ENCODE results near the gene PREPL. TPM values are rescaled to one million over a fixed set of nuclear protein-coding genes. Genes with fewer than 3 reads are reported as not detected.

The PREPL gene
- total RNA-seq, 1 donor from 2014 or later, result 52.8 TPM

- Mint-ChIP-seq H3K27me3 (ENCODE audit: unreplicated experiment) (no peaks in the 10 kb centered on the region), H3K36me3 (ENCODE audit: unreplicated experiment) (no peaks in the 10 kb centered on the region), H3K9me3 (ENCODE audit: unreplicated experiment) (no peaks in the 10 kb centered on the region), H3K27ac (ENCODE audit: unreplicated experiment) (no peak overlapping the region), H3K4me3 (ENCODE audit: unreplicated experiment) (no peak overlapping the region), H3K4me1 (ENCODE audit: unreplicated experiment) (peaks cover 13% of the 10 kb centered on the region)
- no peak for TF ChIP-seq CTCF (IDR thresholded peaks at IDR 0.05)
- no peak for DNase-seq (ENCODE audit: extremely low spot score, unreplicated experiment)
Measured at GRCh38 chr2:44299635-44300034, 61.7 kb downstream of the PREPL start.

GRCh38 chr2:44297431-44297830, 63.9 kb downstream of the PREPL start:
- TF ChIP-seq CTCF (IDR thresholded peaks at IDR 0.05), result no peak
- Mint-ChIP-seq H3K27me3 (ENCODE audit: unreplicated experiment) (no peaks in the 10 kb centered on the region), H3K4me3 (ENCODE audit: unreplicated experiment) (no peak overlapping the region), H3K27ac (ENCODE audit: unreplicated experiment) (no peak overlapping the region), H3K36me3 (ENCODE audit: unreplicated experiment) (no peaks in the 10 kb centered on the region), H3K4me1 (ENCODE audit: unreplicated experiment) (peaks cover 17% of the 10 kb centered on the region), H3K9me3 (ENCODE audit: unreplicated experiment) (no peaks in the 10 kb centered on the region)
- no peak for DNase-seq (ENCODE audit: extremely low spot score, unreplicated experiment)

GRCh38 chr2:44296653-44297052, 64.6 kb downstream of the PREPL start:
- H3K27ac Mint-ChIP-seq (ENCODE audit: unreplicated experiment), result no peak overlapping the region
- H3K36me3 Mint-ChIP-seq (ENCODE audit: unreplicated experiment), result no peaks in the 10 kb centered on the region
- no peak for DNase-seq (ENCODE audit: extremely low spot score, unreplicated experiment)
- peaks cover 25% of the 10 kb centered on the region for H3K4me1 Mint-ChIP-seq (ENCODE audit: unreplicated experiment)
- no peaks in the 10 kb centered on the region for H3K27me3 Mint-ChIP-seq (ENCODE audit: unreplicated experiment)
- H3K9me3 Mint-ChIP-seq (ENCODE audit: unreplicated experiment), result no peaks in the 10 kb centered on the region
- no peak overlapping the region for H3K4me3 Mint-ChIP-seq (ENCODE audit: unreplicated experiment)
- no peak for TF ChIP-seq CTCF (IDR thresholded peaks at IDR 0.05)

- no peaks in the 10 kb centered on the region for H3K36me3 Mint-ChIP-seq (ENCODE audit: unreplicated experiment)
- no peak overlapping the region for H3K4me3 Mint-ChIP-seq (ENCODE audit: unreplicated experiment)
- no peaks in the 10 kb centered on the region for H3K27me3 Mint-ChIP-seq (ENCODE audit: unreplicated experiment)
- no peaks in the 10 kb centered on the region for H3K9me3 Mint-ChIP-seq (ENCODE audit: unreplicated experiment)
- DNase-seq (ENCODE audit: extremely low spot score, unreplicated experiment), result no peak
- peak; percentile 25 for TF ChIP-seq CTCF (IDR thresholded peaks at IDR 0.05)
- H3K4me1 Mint-ChIP-seq (ENCODE audit: unreplicated experiment), result peaks cover 34% of the 10 kb centered on the region
- no peak overlapping the region for H3K27ac Mint-ChIP-seq (ENCODE audit: unreplicated experiment)
Measured at GRCh38 chr2:44295633-44296359, 65.5 kb downstream of the PREPL start.

- Mint-ChIP-seq H3K27me3 (ENCODE audit: unreplicated experiment) (no peaks in the 10 kb centered on the region), H3K27ac (ENCODE audit: unreplicated experiment) (no peak overlapping the region), H3K9me3 (ENCODE audit: unreplicated experiment) (no peaks in the 10 kb centered on the region), H3K4me1 (ENCODE audit: unreplicated experiment) (peaks cover 40% of the 10 kb centered on the region), H3K36me3 (ENCODE audit: unreplicated experiment) (no peaks in the 10 kb centered on the region), H3K4me3 (ENCODE audit: unreplicated experiment) (no peak overlapping the region)
- no peak for TF ChIP-seq CTCF (IDR thresholded peaks at IDR 0.05)
- DNase-seq (ENCODE audit: extremely low spot score, unreplicated experiment), result no peak
Measured at GRCh38 chr2:44295113-44295512, 66.2 kb downstream of the PREPL start.
